Mesothelial cell of epicardium (in vitro differentiated cells): ENCODE data around the gene CTF1. TPM values are rescaled to one million over a fixed set of nuclear protein-coding genes. Genes with fewer than 3 reads are reported as not detected.

Source experiments
- DNase-seq, 2 experiments: peaks; one replicate each; pipeline ENCODE4 v3.0.0; 2021; ENCODE audit warnings: low spot score in 2 of 2; ENCODE audit not compliant: unreplicated experiment in 2 of 2
- H3K27ac Mint-ChIP-seq: 2 replicates; pipeline ENCODE4 v1.8.0; 2021; ENCODE audit warnings: mixed read lengths
- H3K27me3 Mint-ChIP-seq: 2 replicates; pipeline ENCODE4 v1.8.0; 2021; ENCODE audit warnings: low read depth, mixed read lengths
- H3K36me3 Mint-ChIP-seq: 2 replicates; pipeline ENCODE4 v1.8.0; 2021; ENCODE audit warnings: mixed read lengths
- H3K4me1 Mint-ChIP-seq: 2 replicates; pipeline ENCODE4 v1.8.0; 2021; ENCODE audit warnings: mixed read lengths
- H3K4me3 Mint-ChIP-seq: 2 replicates; pipeline ENCODE4 v1.8.0; 2021; ENCODE audit warnings: mild to moderate bottlenecking, moderate library complexity, mixed read lengths
- H3K9me3 Mint-ChIP-seq: 2 replicates; pipeline ENCODE4 v1.8.0; 2021; ENCODE audit warnings: mixed read lengths
- CTCF ChIP-seq: fragments of 200-600 bp; sonication (generic); IDR thresholded peaks from one replicate; pipeline ENCODE4 v1.5.0; 2021; ENCODE audit warnings: antibody characterized with exemption; ENCODE audit not compliant: unreplicated experiment
- total RNA-seq: library from RNA; stranded (reverse); gene quantifications from 3 replicates; pipeline ENCODE4 v1.2.1, GENCODE V29; 2021

The CTF1 gene
- total RNA-seq, 1 donor from 2014 or later = 9.1 TPM

- Mint-ChIP-seq H3K4me1 (peaks cover 16% of the 10 kb centered on the region), H3K9me3 (no peaks in the 10 kb centered on the region), H3K27me3 (no peaks in the 10 kb centered on the region), H3K36me3 (peaks cover 18% of the 10 kb centered on the region), H3K4me3 (peak overlapping the region; percentile 87), H3K27ac (peak overlapping the region; percentile 96)
- DNase-seq = peak; percentile 92 to 93
- TF ChIP-seq CTCF = no peak
These were observed 51.6 kb downstream of the CTF1 start for GRCh38 chr16:30947859-30948666.

GRCh38 chr16:30948667-30949649 lies 52.5 kb downstream of the CTF1 start, which contains the start of gene ORAI3:
TSS of gene ORAI3 (plus strand) at chr16:30949068. CDS start at chr16:30949290, 222 bp downstream.
- peaks cover 14% of the 10 kb centered on the region for H3K36me3 Mint-ChIP-seq
- peaks cover 23% of the 10 kb centered on the region for H3K4me1 Mint-ChIP-seq
- peak within 1 kb of the TSS; percentile 87 for H3K4me3 Mint-ChIP-seq
- no peaks in the 10 kb centered on the region for H3K9me3 Mint-ChIP-seq
- H3K27me3 Mint-ChIP-seq = no peaks in the 10 kb centered on the region
- peak in 1 of 2 experiments; percentile 75 for DNase-seq
- no peak for TF ChIP-seq CTCF
- H3K27ac Mint-ChIP-seq = peak within 1 kb of the TSS; percentile 96

- Mint-ChIP-seq H3K9me3 (no peaks in the 10 kb centered on the region), H3K27ac (peak overlapping the region; percentile 85), H3K36me3 (peaks cover 7% of the 10 kb centered on the region), H3K4me3 (peak overlapping the region; percentile 87), H3K27me3 (no peaks in the 10 kb centered on the region), H3K4me1 (peaks cover 23% of the 10 kb centered on the region)
- TF ChIP-seq CTCF = no peak
- no peak for DNase-seq
These were observed 53.5 kb downstream of the CTF1 start for GRCh38 chr16:30949650-30950515.

- Mint-ChIP-seq H3K4me1 (peaks cover 23% of the 10 kb centered on the region), H3K27me3 (no peaks in the 10 kb centered on the region), H3K27ac (peak overlapping the region; percentile 85), H3K4me3 (peak overlapping the region; percentile 87), H3K9me3 (no peaks in the 10 kb centered on the region), H3K36me3 (peaks cover 4% of the 10 kb centered on the region)
- no peak for TF ChIP-seq CTCF
- no peak for DNase-seq
These were observed 54.2 kb downstream of the CTF1 start for GRCh38 chr16:30950516-30951065.

GRCh38 chr16:30951193-30951592 lies 54.8 kb downstream of the CTF1 start:
- no peak for TF ChIP-seq CTCF
- H3K27ac Mint-ChIP-seq = no peak overlapping the region
- H3K9me3 Mint-ChIP-seq = no peaks in the 10 kb centered on the region
- H3K4me3 Mint-ChIP-seq = no peak overlapping the region
- peaks cover 23% of the 10 kb centered on the region for H3K4me1 Mint-ChIP-seq
- H3K36me3 Mint-ChIP-seq = no peaks in the 10 kb centered on the region
- DNase-seq = no peak
- no peaks in the 10 kb centered on the region for H3K27me3 Mint-ChIP-seq
